H1 (cell line): ENCODE measurements around the gene SLCO4A1. TPM values are rescaled to one million over a fixed set of nuclear protein-coding genes. Genes with fewer than 3 reads are reported as not detected.

Experiments used
- CTCF ChIA-PET: fragments of 300-600 bp; sonication (Branson Sonifier 250); formaldehyde crosslinking; loops from one replicate; lab custom pipeline; 2021; ENCODE audit not compliant: partially characterized antibody; lab: Charles Lee
- POLR2A ChIA-PET: fragments of 300-600 bp; sonication (Branson Sonifier 250); formaldehyde crosslinking; loops from one replicate; lab custom pipeline; 2021; ENCODE audit warnings: inconsistent platforms; ENCODE audit not compliant: partially characterized antibody; lab: Charles Lee
- DNase-seq, 2 experiments: peaks; one replicate each; pipeline versions ENCODE4 v3.0.0 to v3.0.0-alpha.2; 2010 to 2022; ENCODE audit warnings: low spot score in 2 of 2, low read depth in 1 of 2, mixed read lengths in 1 of 2
- FAIRE-seq: peaks from 2 replicates; lab custom pipeline; 2011; peaks lifted over from hg19 to GRCh38; lab: Jason Lieb, UNC
- H2AFZ ChIP-seq: 2 replicates; pipeline ENCODE4 v1.8.1; 2012; ENCODE audit warnings: low read length, inconsistent platforms
- H2AK5ac ChIP-seq: 2 replicates; pipeline ENCODE4 v1.6.1; 2013; ENCODE audit warnings: low read depth, low read length
- H2BK120ac ChIP-seq: replicated peaks from 2 replicates; pipeline ENCODE3; 2013; ENCODE audit warnings: low read depth, low read length, inconsistent platforms
- H2BK12ac ChIP-seq: 2 replicates; pipeline ENCODE4 v1.6.1; 2013; ENCODE audit warnings: low read depth, low read length
- H2BK15ac ChIP-seq: 2 replicates; pipeline ENCODE4 v1.6.1; 2013; ENCODE audit warnings: low read length
- H2BK20ac ChIP-seq: 2 replicates; pipeline ENCODE4 v1.6.1; 2013; ENCODE audit warnings: low read length
- H2BK5ac ChIP-seq: 2 replicates; pipeline ENCODE4 v1.6.1; 2013; ENCODE audit warnings: low read depth, low read length
- H3K14ac ChIP-seq: 2 replicates; pipeline ENCODE4 v1.6.1; 2013; ENCODE audit warnings: inconsistent platforms; ENCODE audit not compliant: insufficient read length
- H3K18ac ChIP-seq: 2 replicates; pipeline ENCODE4 v1.6.1; 2013; ENCODE audit warnings: low read length; ENCODE audit errors: extremely low read depth
- H3K23ac ChIP-seq: 2 replicates; pipeline ENCODE4 v1.6.1; 2013; ENCODE audit warnings: inconsistent platforms; ENCODE audit not compliant: insufficient read length
- H3K23me2 ChIP-seq: 2 replicates; pipeline ENCODE4 v1.6.1; 2013; ENCODE audit warnings: low read depth, low read length
- H3K27ac ChIP-seq: 2 replicates; pipeline ENCODE4 v1.6.1; 2011; ENCODE audit warnings: low read depth, low read length, inconsistent platforms
- H3K27me3 ChIP-seq, 4 experiments: replicated peaks in 1 of 4; 1 replicate in 1 of 4; 2 replicates in 3 of 4; pipeline versions ENCODE4 v1.6.1 to v1.8.1; 2011 to 2013; ENCODE audit warnings: low read length in 3 of 4, mild to moderate bottlenecking in 3 of 4, inconsistent platforms in 2 of 4, mixed read lengths in 2 of 4, moderate library complexity in 1 of 4; ENCODE audit not compliant: control insufficient read depth in 3 of 4, insufficient read depth in 3 of 4; ENCODE audit errors: extremely low read depth in 1 of 4
- H3K36me3 ChIP-seq, 4 experiments: 2 replicates each; pipeline versions ENCODE4 v1.6.1 to v1.8.1; 2011 to 2013; ENCODE audit warnings: mild to moderate bottlenecking in 4 of 4, low read length in 3 of 4, moderate library complexity in 2 of 4, control low read depth in 1 of 4, inconsistent platforms in 1 of 4; ENCODE audit not compliant: insufficient read depth in 4 of 4, control insufficient read depth in 2 of 4
- H3K4ac ChIP-seq: replicated peaks from 2 replicates; pipeline ENCODE3; 2013; ENCODE audit warnings: low read length, low read depth, mixed read lengths, inconsistent platforms; ENCODE audit not compliant: insufficient read length
- H3K4me1 ChIP-seq, 4 experiments: replicated peaks in 1 of 4; 1 replicate in 1 of 4; 2 replicates in 3 of 4; pipeline versions ENCODE4 v1.6.1 to v1.8.1; 2011 to 2013; ENCODE audit warnings: low read length in 3 of 4, inconsistent platforms in 2 of 4, mixed read lengths in 1 of 4; ENCODE audit not compliant: insufficient read depth in 4 of 4, control insufficient read depth in 3 of 4
- H3K4me2 ChIP-seq, 2 experiments: 2 replicates each; pipeline versions ENCODE4 v1.6.1 to v1.8.1; 2011 to 2013; ENCODE audit warnings: low read depth in 2 of 2, low read length in 2 of 2, control low read depth in 1 of 2, inconsistent platforms in 1 of 2, mild to moderate bottlenecking in 1 of 2; ENCODE audit not compliant: insufficient read depth in 1 of 2
- H3K4me3 ChIP-seq, 4 experiments: fragments of 200-600, 300-600 bp in 1 of 4; sonication (generic), shearing (Covaris generic), sonication (Bioruptor Twin) in 1 of 4; 2 replicates each; pipeline versions ENCODE4 v1.5.1 to v1.8.1; 2011 to 2016; ENCODE audit warnings: low read length in 4 of 4, low read depth in 3 of 4, control low read depth in 2 of 4, inconsistent platforms in 2 of 4, mild to moderate bottlenecking in 2 of 4, mixed read lengths in 1 of 4, moderate library complexity in 1 of 4; ENCODE audit not compliant: insufficient read depth in 2 of 4; ENCODE audit errors: extremely low read depth in 1 of 4
- H3K56ac ChIP-seq: replicated peaks from 2 replicates; pipeline ENCODE3; 2013; ENCODE audit warnings: low read depth, mild to moderate bottlenecking, mixed read lengths, low read length, inconsistent platforms; ENCODE audit not compliant: insufficient read length
- H3K79me1 ChIP-seq: 2 replicates; pipeline ENCODE4 v1.6.1; 2013; ENCODE audit warnings: low read depth, low read length, control low read depth
- H3K79me2 ChIP-seq, 2 experiments: 2 replicates each; pipeline versions ENCODE4 v1.6.1 to v1.8.1; 2012 to 2013; ENCODE audit warnings: low read length in 2 of 2, mild to moderate bottlenecking in 2 of 2, inconsistent platforms in 1 of 2; ENCODE audit not compliant: insufficient read depth in 2 of 2, control insufficient read depth in 1 of 2
- H3K9ac ChIP-seq, 4 experiments: replicated peaks in 1 of 4; 1 replicate in 1 of 4; 2 replicates in 3 of 4; pipeline versions ENCODE4 v1.6.1 to v1.8.1; 2011 to 2013; ENCODE audit warnings: low read depth in 3 of 4, low read length in 3 of 4, control low read depth in 2 of 4, mild to moderate bottlenecking in 2 of 4, moderate library complexity in 2 of 4, inconsistent platforms in 1 of 4; ENCODE audit errors: extremely low read depth in 1 of 4
- H3K9me3 ChIP-seq, 2 experiments: 2 replicates each; pipeline versions ENCODE4 v1.6.1 to v1.8.1; 2012 to 2013; ENCODE audit warnings: mild to moderate bottlenecking in 2 of 2, moderate library complexity in 2 of 2, control low read depth in 1 of 2, inconsistent platforms in 1 of 2, low read depth in 1 of 2, low read length in 1 of 2, mixed read lengths in 1 of 2; ENCODE audit not compliant: insufficient read depth in 2 of 2
- H4K20me1 ChIP-seq, 2 experiments: replicated peaks in 1 of 2; 2 replicates each; pipeline versions ENCODE3 to v1.8.1; 2011 to 2013; ENCODE audit warnings: inconsistent platforms in 2 of 2, low read length in 2 of 2, mild to moderate bottlenecking in 1 of 2; ENCODE audit not compliant: insufficient read depth in 2 of 2, control insufficient read depth in 1 of 2
- H4K5ac ChIP-seq: 2 replicates; pipeline ENCODE4 v1.6.1; 2013; ENCODE audit warnings: low read length, low read depth, mixed read lengths, inconsistent platforms; ENCODE audit not compliant: insufficient read length
- H4K8ac ChIP-seq: 2 replicates; pipeline ENCODE4 v1.8.0; 2013; ENCODE audit warnings: mild to moderate bottlenecking, moderate library complexity, low read length, inconsistent platforms; ENCODE audit not compliant: insufficient read depth; ENCODE audit errors: extremely low read depth
- H4K91ac ChIP-seq: replicated peaks from 2 replicates; pipeline ENCODE3; 2013; ENCODE audit warnings: low read length, mixed read lengths, inconsistent platforms; ENCODE audit not compliant: insufficient read length
- BACH1 ChIP-seq: IDR thresholded peaks from 2 replicates; pipeline ENCODE4 v1.6.1; 2012; ENCODE audit warnings: low read length, improper control_type of control experiment
- CTBP2 ChIP-seq: IDR thresholded peaks from 2 replicates; pipeline ENCODE4 v1.7.0; 2011; ENCODE audit warnings: borderline replicate concordance, mild to moderate bottlenecking, moderate library complexity, mixed read lengths, low read length; ENCODE audit not compliant: insufficient read depth, insufficient read length
- EP300 ChIP-seq, 2 experiments: IDR thresholded peaks; 1 replicate in 1 of 2; 2 replicates in 1 of 2; pipeline ENCODE4 v1.6.1; 2011 to 2012; ENCODE audit warnings: low read depth in 2 of 2, low read length in 2 of 2, mild to moderate bottlenecking in 2 of 2, borderline replicate concordance in 1 of 2, inconsistent platforms in 1 of 2, moderate library complexity in 1 of 2
- HDAC6 ChIP-seq: IDR thresholded peaks from one replicate; pipeline ENCODE4 v1.7.1; 2012; ENCODE audit warnings: low read depth, mild to moderate bottlenecking, inconsistent platforms, low read length, moderate library complexity
- JUN ChIP-seq: IDR thresholded peaks from 2 replicates; pipeline ENCODE4 v1.6.1; 2011; ENCODE audit warnings: low read depth, mild to moderate bottlenecking, improper control_type of control experiment, low read length
- MAFK ChIP-seq: IDR thresholded peaks from 2 replicates; pipeline ENCODE4 v1.6.1; 2012; ENCODE audit warnings: low read depth, mild to moderate bottlenecking, improper control_type of control experiment, low read length
- NRF1 ChIP-seq: IDR thresholded peaks from 2 replicates; pipeline ENCODE4 v1.6.1; 2011; ENCODE audit warnings: mild to moderate bottlenecking, low read depth, low read length, improper control_type of control experiment
- POLR2A ChIP-seq, 2 experiments: IDR thresholded peaks; 1 replicate in 1 of 2; 2 replicates in 1 of 2; pipeline ENCODE4 v1.6.1; 2011; ENCODE audit warnings: low read depth in 2 of 2, low read length in 2 of 2, mild to moderate bottlenecking in 2 of 2; ENCODE audit errors: control extremely low read depth in 1 of 2
- SIRT6 ChIP-seq: IDR thresholded peaks from one replicate; pipeline ENCODE4 v1.7.1; 2012; ENCODE audit warnings: low read length, inconsistent platforms
- SIX5 ChIP-seq: IDR thresholded peaks from 2 replicates; pipeline ENCODE4 v1.6.1; 2011; ENCODE audit warnings: mild to moderate bottlenecking, low read depth, low read length
- SP1 ChIP-seq: IDR thresholded peaks from 2 replicates; pipeline ENCODE4 v1.6.1; 2011; ENCODE audit warnings: low read depth, low read length
- SP4 ChIP-seq: IDR thresholded peaks from 2 replicates; pipeline ENCODE4 v1.6.1; 2012; ENCODE audit warnings: low read length, inconsistent platforms
- TAF1 ChIP-seq: IDR thresholded peaks from 2 replicates; pipeline ENCODE4 v1.6.1; 2011; ENCODE audit warnings: mild to moderate bottlenecking, low read depth, low read length
- TCF12 ChIP-seq: IDR thresholded peaks from 2 replicates; pipeline ENCODE4 v1.6.1; 2011; ENCODE audit warnings: low read depth, mild to moderate bottlenecking, low read length
- WGBS, 2 experiments: shearing (Covaris generic) in 1 of 2; methylation state at CpG; one replicate each; pipeline versions ENCODE4 v1.1.6 to v1.1.7; 2013 to 2015; ENCODE audit warnings: low lambda C conversion rate in 2 of 2, mixed read lengths in 2 of 2, inconsistent platforms in 1 of 2, low coverage in 1 of 2, missing lambda C conversion rate in 1 of 2; ENCODE audit not compliant: insufficient replicate concordance in 2 of 2, insufficient coverage in 1 of 2, insufficient read length in 1 of 2; ENCODE audit errors: extremely low coverage in 1 of 2, missing lambda C conversion rate in 1 of 2; 5-methylcytosine and 5-hydroxymethylcytosine counted together
- polyA plus RNA-seq, 7 experiments: library from polyadenylated mRNA; depleted of rRNA in 3 of 7; stranded (reverse) in 5 of 7; unstranded in 2 of 7; fragments of >200 nt in 5 of 7; fragments of 200-250 nt in 2 of 7; gene quantifications; 1 replicate in 5 of 7; 2 replicates in 1 of 7; 4 replicates in 1 of 7; pipeline versions ENCODE4 v1.2.1 to v1.2.3, GENCODE V29; 2011 to 2013; ENCODE audit warnings: missing spikeins in 2 of 7, mixed read lengths in 2 of 7
- total RNA-seq: library from RNA; stranded (reverse); fragmentation: NEBNext Ultra II Directional; extraction: Animal tissue kit (Norgen Biotek cat#: 25700); gene quantifications from 2 replicates; pipeline ENCODE4 v1.2.1, GENCODE V29; 2021

SLCO4A1 gene
- total and polyA plus RNA-seq, 2 of the 8 experiments (the other 6 are each of a cell fraction or from before 2014, with no cell fraction given): 10.5 to 18.5 TPM

DNA sequence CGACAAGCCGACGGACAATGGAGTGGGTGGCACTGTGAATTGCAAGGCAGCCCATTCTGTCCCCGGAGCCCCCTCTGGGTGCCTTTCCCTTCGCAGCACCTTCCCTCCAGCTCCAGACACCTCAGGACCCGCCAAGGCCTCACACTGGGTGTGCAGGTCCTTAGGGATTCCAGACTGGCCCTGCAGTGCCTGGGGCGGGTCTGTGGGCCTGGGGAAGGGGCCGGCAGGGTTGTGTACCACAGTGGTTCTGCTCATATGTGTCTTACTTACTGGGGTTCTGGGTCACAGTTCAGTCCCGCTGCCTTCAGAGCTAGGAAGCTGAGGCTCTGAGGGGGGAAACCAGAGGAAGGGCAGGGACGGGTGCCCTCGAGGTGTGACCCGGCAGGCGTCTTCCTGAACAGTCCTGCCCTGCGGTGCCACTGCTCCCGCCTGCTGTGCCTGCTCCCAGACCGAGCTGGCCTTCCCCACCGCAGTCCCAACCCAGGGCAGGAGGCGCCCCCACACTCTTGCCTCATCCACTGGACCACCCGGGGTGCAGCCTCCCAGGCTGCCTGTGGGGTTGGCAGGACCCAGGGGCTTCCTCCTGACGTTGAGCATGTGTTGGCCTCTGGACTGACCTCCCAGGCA lies 16.3 kb upstream of the SLCO4A1 start:
- Histone ChIP-seq H2BK5ac (no peak overlapping the region), H3K4me3 (no peak overlapping the region), H3K4me2 (no peak overlapping the region), H3K4ac (no peak overlapping the region), H4K5ac (no peak overlapping the region), H4K91ac (no peak overlapping the region), H2BK12ac (no peak overlapping the region), H3K23ac (no peak overlapping the region), H3K9me3 (peaks cover 0 to 3% of the 10 kb centered on the region in 2 experiments; a peak in 1 of 4 replicates), H2BK15ac (peak overlapping the region; percentile 8; the same call in 1 of the 2 replicates), H3K36me3 (no peaks in the 10 kb centered on the region), H3K27me3 (no peaks in the 10 kb centered on the region; a peak in 1 of 7 replicates), H3K18ac (no peak overlapping the region), H2BK20ac (no peak overlapping the region), H3K9ac (no peak overlapping the region), H2AFZ (no peak overlapping the region), H3K14ac (no peak overlapping the region), H3K4me1 (peaks cover 0 to 19% (median 15%) of the 10 kb centered on the region in 4 experiments; a peak in 6 of 7 replicates), H4K8ac (peak overlapping the region; percentile 35; the same call in 1 of the 2 replicates), H4K20me1 (peaks cover 0 to 2% of the 10 kb centered on the region in 2 experiments), H2AK5ac (0 out of 2 replicates have a peak overlapping the region, but pooled peaks have one; percentile 24), H3K56ac (no peak overlapping the region), H3K27ac (no peak overlapping the region), H3K79me2 (no peaks in the 10 kb centered on the region), H3K23me2 (peaks cover 6% of the 10 kb centered on the region; the same call in 1 of the 2 replicates), H2BK120ac (no peak overlapping the region), H3K79me1 (no peaks in the 10 kb centered on the region; the same call in 1 of the 2 replicates)
- no peak for TF ChIP-seq TCF12
- TF ChIP-seq HDAC6: no peak
- TF ChIP-seq SP4: no peak
- TF ChIP-seq SIRT6: no peak
- TF ChIP-seq SIX5: no peak
- TF ChIP-seq NRF1: no peak
- no peak for TF ChIP-seq SP1
- TF ChIP-seq JUN: no peak
- no peak for TF ChIP-seq MAFK
- TF ChIP-seq CTBP2: no peak
- TF ChIP-seq BACH1: no peak
- TF ChIP-seq TAF1: no peak
- no peak for TF ChIP-seq POLR2A (IDR thresholded peaks at IDR 0.05; ENCODE audit: control extremely low read depth in 1 of 2, low read depth in 2 of 2, low read length in 2 of 2)
- no peak for TF ChIP-seq EP300 (IDR thresholded peaks at IDR 0.05; ENCODE audit: borderline replicate concordance in 1 of 2, low read depth in 2 of 2, low read length in 2 of 2)
- CTCF ChIA-PET: interaction anchor here (0.7 to 2.8 kb wide), 7 partner anchors 7 to 182 kb away, joined by 3 to 5 read pairs (median 3); no protein-coding TSS in a partner anchor
- POLR2A ChIA-PET: interaction anchor here (1.0 to 1.5 kb wide), 2 partner anchors 12 to 30 kb away, joined by 3 read pairs; no protein-coding TSS in a partner anchor
- DNase-seq (no peak), FAIRE-seq (no peak)
- WGBS, 2 experiments: 87% methylated on average over 14 of the region's 20 CpGs; no CpG with 5 or more reads in 1 of the 2 experiments
